ENCODE measurements around the gene HES7. TPM values are rescaled to one million over a fixed set of nuclear protein-coding genes. Genes with fewer than 3 reads are reported as not detected.

The HES7 gene
- total and polyA plus RNA-seq, 9 of the 15 experiments (the other 6 are each of a cell fraction or from before 2014, with no cell fraction given) = 0.03 to 1.7 (median 0.14) TPM; not detected in 1

DNA sequence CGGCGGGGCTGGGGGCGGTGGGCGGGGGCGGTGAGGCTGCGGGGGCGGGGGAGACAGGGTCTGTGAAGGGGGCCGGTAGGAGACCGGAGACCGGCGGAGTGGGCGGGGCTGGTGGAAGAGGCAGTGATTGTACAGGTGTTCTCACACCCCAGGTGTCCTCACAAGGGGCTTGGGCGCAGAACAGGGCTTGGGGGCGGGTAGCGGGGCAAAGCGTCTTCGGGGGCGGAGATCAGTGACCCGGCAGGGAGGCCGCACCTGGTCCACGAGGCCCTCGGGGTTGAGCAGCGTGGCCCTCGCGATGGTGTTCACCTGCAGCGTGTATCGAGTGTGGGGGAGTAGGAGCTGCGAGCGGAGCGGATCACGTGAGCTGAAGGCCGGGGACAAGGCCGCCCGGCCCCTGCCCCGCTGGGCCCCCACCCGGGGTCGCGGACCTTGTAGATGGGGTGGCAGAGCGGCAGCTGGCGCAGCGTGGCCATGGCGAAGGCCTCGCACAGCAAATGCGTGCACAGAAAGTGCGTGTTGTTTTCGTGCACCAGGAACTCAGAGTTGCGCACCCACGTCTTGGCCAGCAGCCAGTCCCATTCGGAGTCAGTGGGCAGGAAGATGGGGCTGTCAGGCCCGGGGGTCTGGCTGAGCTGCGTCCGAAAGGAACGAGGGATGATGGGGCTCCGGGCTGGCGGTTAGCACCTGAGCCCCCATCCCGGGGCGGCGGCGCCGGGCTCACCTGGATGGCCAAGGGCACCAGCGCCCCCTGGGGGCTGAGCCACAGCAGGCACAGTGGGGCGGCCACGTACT, 14.0 kb downstream of the HES7 start:
- no TSS peak for BruUV-seq (replicated peaks)
- peaks cover 3 to 10% of the 10 kb centered on the region in 2 experiments; a peak in 3 of 5 replicates for H3K27me3 ChIP-seq (ENCODE audit: control insufficient read depth in 2 of 2, insufficient read depth in 2 of 2, low read length in 2 of 2)
- FAIRE-seq (no peak), DNase-seq (ENCODE audit: extremely low read depth in 1 of 4, low spot score in 3 of 4) (peak; percentile 73 to 81 (median 78)), ATAC-seq (peak; percentile 95)
- no peaks in the 10 kb centered on the region for H3K9me3 ChIP-seq (replicated peaks; ENCODE audit: control insufficient read depth, insufficient read depth, low read depth, low read length)
- peak overlapping the region; percentile 80 for H3K4me2 ChIP-seq (ENCODE audit: insufficient read depth, low read length)
- intact Hi-C loops (cut with micrococcal nuclease) (loop anchor here (1.0 to 5.0 kb wide), 2 partner anchors 17 to 38 kb away; no protein-coding TSS in a partner anchor), in situ Hi-C loops (cut with MboI) (loop anchor here (5.0 kb wide), 1 partner anchor 33 kb away; no protein-coding TSS in a partner anchor)
- ChIA-PET CTCF (ENCODE audit: low intra/inter-chr PET ratio) (interaction anchor here (0.6 to 4.4 kb wide), 4 partner anchors 16 to 49 kb away, joined by 3 to 24 read pairs (median 11); no protein-coding TSS in a partner anchor), POLR2A (interaction anchor here (0.6 to 0.8 kb wide), 2 partner anchors 25 to 222 kb away, joined by 3 read pairs; no protein-coding TSS in a partner anchor)
- H3K4me3 ChIP-seq = peak overlapping the region; percentile 38
- H3K4me1 ChIP-seq (replicated peaks in 1 of 2; ENCODE audit: control insufficient read depth in 2 of 2, insufficient read depth in 2 of 2, low read length in 2 of 2) = peaks cover 10 to 19% of the 10 kb centered on the region in 2 experiments; a peak in 4 of 5 replicates
- H3K36me3 ChIP-seq (ENCODE audit: control insufficient read depth, insufficient read depth, low read length) = no peaks in the 10 kb centered on the region
- no peaks in the 10 kb centered on the region for H4K20me1 ChIP-seq (replicated peaks; ENCODE audit: control insufficient read depth, insufficient read depth, low read length)
- peak overlapping the region in 1 of 2 experiments; percentile 68; a peak in 2 of 4 replicates for H3K9ac ChIP-seq (ENCODE audit: insufficient read depth in 1 of 2, low read depth in 2 of 2, low read length in 2 of 2)
- no peaks in the 10 kb centered on the region for H3K79me2 ChIP-seq (ENCODE audit: control insufficient read depth, insufficient read depth, low read length)
- 1% methylated on average over 25 of the region's 63 CpGs for WGBS (ENCODE audit: insufficient coverage, low coverage, missing lambda C conversion rate)
- no peaks in the 10 kb centered on the region for H3K9me1 ChIP-seq (ENCODE audit: control insufficient read depth, insufficient read depth, low read length)
- no peak overlapping the region for H3K27ac ChIP-seq (ENCODE audit: extremely low read depth, low read depth, low read length)
- H2AFZ ChIP-seq (ENCODE audit: low read depth, low read length) = peak overlapping the region; percentile 81
- TF ChIP-seq RBM34 (IDR thresholded peaks at IDR 0.05; ENCODE audit: borderline replicate concordance, insufficient read depth, low read length) (no peak), XRCC5 (IDR thresholded peaks at IDR 0.05; ENCODE audit: low read depth, low read length) (no peak), ZNF197 (CRISPR knock-in tag; IDR thresholded peaks at IDR 0.05; ENCODE audit: low read depth) (no peak), ARID2 (IDR thresholded peaks at IDR 0.05) (0 out of 2 replicates have a peak, but pooled peaks have one; percentile 33), ATF1 (CRISPR knock-in tag; IDR thresholded peaks at IDR 0.05) (no peak), ATF1 (tag; IDR thresholded peaks at IDR 0.05) (peak; percentile 40; the same call in 1 of the 2 replicates), CXXC5 (CRISPR knock-in tag; IDR thresholded peaks at IDR 0.05) (peak; percentile 63), MEF2A (IDR thresholded peaks at IDR 0.05; ENCODE audit: control insufficient read depth, low read depth, low read length) (no peak), ZNF589 (CRISPR knock-in tag; IDR thresholded peaks at IDR 0.05; ENCODE audit: low read depth) (no peak), PHF20 (IDR thresholded peaks at IDR 0.05; ENCODE audit: partially characterized antibody) (peak; percentile 26), RAD21 (CRISPR knock-in tag; conservative IDR thresholded peaks at IDR 0.05 in 1 of 2, IDR thresholded peaks at IDR 0.05 in 1 of 2) (peak; percentile 68 to 86), MAZ (CRISPR knock-in tag; conservative IDR thresholded peaks at IDR 0.05 in 1 of 2, IDR thresholded peaks at IDR 0.05 in 1 of 2) (peak in 1 of 2 experiments; percentile 86; a peak in 2 of 4 replicates)
- TF ChIP-seq, protein P1, sequence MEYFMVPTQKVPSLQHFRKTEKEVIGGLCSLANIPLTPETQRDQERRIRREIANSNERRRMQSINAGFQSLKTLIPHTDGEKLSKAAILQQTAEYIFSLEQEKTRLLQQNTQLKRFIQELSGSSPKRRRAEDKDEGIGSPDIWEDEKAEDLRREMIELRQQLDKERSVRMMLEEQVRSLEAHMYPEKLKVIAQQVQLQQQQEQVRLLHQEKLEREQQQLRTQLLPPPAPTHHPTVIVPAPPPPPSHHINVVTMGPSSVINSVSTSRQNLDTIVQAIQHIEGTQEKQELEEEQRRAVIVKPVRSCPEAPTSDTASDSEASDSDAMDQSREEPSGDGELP (CRISPR knock-in tag; IDR thresholded peaks at IDR 0.05; ENCODE audit: borderline replicate concordance) = peak; percentile 66; the same call in 1 of the 2 replicates
- TF ChIP-seq, protein P2, sequence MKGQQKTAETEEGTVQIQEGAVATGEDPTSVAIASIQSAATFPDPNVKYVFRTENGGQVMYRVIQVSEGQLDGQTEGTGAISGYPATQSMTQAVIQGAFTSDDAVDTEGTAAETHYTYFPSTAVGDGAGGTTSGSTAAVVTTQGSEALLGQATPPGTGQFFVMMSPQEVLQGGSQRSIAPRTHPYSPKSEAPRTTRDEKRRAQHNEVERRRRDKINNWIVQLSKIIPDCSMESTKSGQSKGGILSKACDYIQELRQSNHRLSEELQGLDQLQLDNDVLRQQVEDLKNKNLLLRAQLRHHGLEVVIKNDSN (CRISPR knock-in tag; IDR thresholded peaks at IDR 0.05) = peak; percentile 46; the same call in 1 of the 2 replicates
- TF ChIP-seq, protein P3, sequence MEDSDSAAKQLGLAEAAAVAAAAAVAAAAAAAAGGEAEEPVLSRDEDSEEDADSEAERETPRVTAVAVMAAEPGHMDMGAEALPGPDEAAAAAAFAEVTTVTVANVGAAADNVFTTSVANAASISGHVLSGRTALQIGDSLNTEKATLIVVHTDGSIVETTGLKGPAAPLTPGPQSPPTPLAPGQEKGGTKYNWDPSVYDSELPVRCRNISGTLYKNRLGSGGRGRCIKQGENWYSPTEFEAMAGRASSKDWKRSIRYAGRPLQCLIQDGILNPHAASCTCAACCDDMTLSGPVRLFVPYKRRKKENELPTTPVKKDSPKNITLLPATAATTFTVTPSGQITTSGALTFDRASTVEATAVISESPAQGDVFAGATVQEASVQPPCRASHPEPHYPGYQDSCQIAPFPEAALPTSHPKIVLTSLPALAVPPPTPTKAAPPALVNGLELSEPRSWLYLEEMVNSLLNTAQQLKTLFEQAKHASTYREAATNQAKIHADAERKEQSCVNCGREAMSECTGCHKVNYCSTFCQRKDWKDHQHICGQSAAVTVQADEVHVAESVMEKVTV (CRISPR knock-in tag; IDR thresholded peaks at IDR 0.05) = 0 out of 2 replicates have a peak, but pooled peaks have one; percentile 8

Data from K562 (cell line).